Psoas muscle (tissue), 8 donors: ENCODE data around the gene SBF2. TPM values are rescaled to one million over a fixed set of nuclear protein-coding genes. Genes with fewer than 3 reads are reported as not detected.

Experiments
- ATAC-seq, 4 donors: fragments of 200-7000 bp; cut with Tn5 transposase; one replicate each; pipeline ENCODE4 v1.9.1; 2020; ENCODE audit warnings: moderate library complexity in 3 of 4, mild to moderate bottlenecking in 2 of 4
- DNase-seq, 2 donors: peaks; one replicate each; pipeline ENCODE4 v3.0.0-alpha.2; 2020
- H3K27ac ChIP-seq: fragments of 200-600 bp; one replicate; pipeline ENCODE4 v1.8.0; 2022
- H3K27me3 ChIP-seq, 3 donors: fragments of 200-600 bp in 1 of 3; one replicate each; pipeline versions ENCODE4 v1.6.1 to v1.8.0; 2013 to 2022; ENCODE audit warnings: low read length in 2 of 3, mild to moderate bottlenecking in 2 of 3, moderate library complexity in 1 of 3; ENCODE audit not compliant: insufficient read depth in 3 of 3
- H3K36me3 ChIP-seq, 2 donors: fragments of 200-600 bp in 1 of 2; one replicate each; pipeline versions ENCODE4 v1.6.1 to v1.8.0; 2013 to 2022; ENCODE audit warnings: low read depth in 1 of 2, mild to moderate bottlenecking in 1 of 2, moderate library complexity in 1 of 2; ENCODE audit not compliant: insufficient read depth in 1 of 2
- H3K4me1 ChIP-seq: fragments of 200-600 bp; one replicate; pipeline ENCODE4 v1.8.0; 2022
- H3K4me3 ChIP-seq: fragments of 200-600 bp; one replicate; pipeline ENCODE4 v1.8.0; 2022; ENCODE audit warnings: mild to moderate bottlenecking
- H3K9me3 ChIP-seq: fragments of 200-600 bp; one replicate; pipeline ENCODE4 v1.8.0; 2022
- WGBS, 3 donors: extraction: QIAGEN DNeasy Blood & Tissue Kit; methylation state at CpG; one replicate each; pipeline versions ENCODE4 v1.1.6 to v1.1.7; 2013; 5-methylcytosine and 5-hydroxymethylcytosine counted together
- intact Hi-C, 2 donors: fragments of 100-400 bp; cut with DNase I; formaldehyde crosslinking; loops; one replicate each; pipeline versions ENCODE4 v1.11.0 to v1.14.2; 2022
- polyA plus RNA-seq, 3 donors: library from polyadenylated mRNA; stranded (reverse); fragments of 200-250 nt; gene quantifications; one replicate each; pipeline ENCODE4 v1.2.3, GENCODE V29; 2013
- total RNA-seq, 4 donors: library from RNA; stranded (reverse); fragmentation: NEBNext Ultra II Directional in 2 of 4; extraction: Animal tissue kit (Norgen Biotek cat#: 25700) in 2 of 4; gene quantifications; one replicate each; pipeline versions ENCODE4 v1.2.1 to v1.2.4, GENCODE V29; 2021 to 2023
- TF ChIP-seq, protein P1 (sequence below): fragments of 200-600 bp; IDR thresholded peaks from one replicate; pipeline ENCODE4 v1.8.0; 2022; ENCODE audit warnings: antibody characterized with exemption
- donor health status: healthy with polysubstance abuse.
- donor health status: DM: no; HTN: no; CAD: no; lungs with moderate emphysema.
- donor health status: Bipolar disorder and iron deficiency.
- donor health status: healthy.
- donor health status: DM: yes; HTN: yes; CAD: no.
- donor health status: DM: no; HTN: no; CAD: no.
- donor health status: DM: no; HTN: no; CAD: no.
- donor health status: DM: yes; HTN: yes; CAD: no.

Gene SBF2
- total and polyA plus RNA-seq, 7 donors = 3.3 to 12.6 (median 10.6) TPM

DNA sequence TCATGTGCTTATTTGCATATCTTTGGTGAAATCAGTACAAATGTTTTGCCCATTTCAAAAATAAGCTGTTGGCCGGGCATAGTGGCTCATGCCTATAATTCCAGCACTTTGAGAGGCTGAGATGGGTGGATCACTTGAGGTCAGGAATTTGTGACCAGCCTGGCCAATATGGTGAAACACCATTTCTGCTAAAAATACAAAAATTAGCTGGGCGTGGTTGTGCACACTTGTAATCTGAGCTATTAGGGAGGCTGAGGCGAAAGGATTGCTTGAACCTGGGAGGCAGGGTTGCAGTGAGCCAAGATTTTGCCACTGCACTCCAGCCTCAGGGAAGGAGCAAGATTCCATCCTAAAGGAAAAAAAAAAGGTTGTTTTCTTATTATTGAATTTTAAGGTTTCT, 494.1 kb downstream of the SBF2 start:
- TF ChIP-seq, protein P1, sequence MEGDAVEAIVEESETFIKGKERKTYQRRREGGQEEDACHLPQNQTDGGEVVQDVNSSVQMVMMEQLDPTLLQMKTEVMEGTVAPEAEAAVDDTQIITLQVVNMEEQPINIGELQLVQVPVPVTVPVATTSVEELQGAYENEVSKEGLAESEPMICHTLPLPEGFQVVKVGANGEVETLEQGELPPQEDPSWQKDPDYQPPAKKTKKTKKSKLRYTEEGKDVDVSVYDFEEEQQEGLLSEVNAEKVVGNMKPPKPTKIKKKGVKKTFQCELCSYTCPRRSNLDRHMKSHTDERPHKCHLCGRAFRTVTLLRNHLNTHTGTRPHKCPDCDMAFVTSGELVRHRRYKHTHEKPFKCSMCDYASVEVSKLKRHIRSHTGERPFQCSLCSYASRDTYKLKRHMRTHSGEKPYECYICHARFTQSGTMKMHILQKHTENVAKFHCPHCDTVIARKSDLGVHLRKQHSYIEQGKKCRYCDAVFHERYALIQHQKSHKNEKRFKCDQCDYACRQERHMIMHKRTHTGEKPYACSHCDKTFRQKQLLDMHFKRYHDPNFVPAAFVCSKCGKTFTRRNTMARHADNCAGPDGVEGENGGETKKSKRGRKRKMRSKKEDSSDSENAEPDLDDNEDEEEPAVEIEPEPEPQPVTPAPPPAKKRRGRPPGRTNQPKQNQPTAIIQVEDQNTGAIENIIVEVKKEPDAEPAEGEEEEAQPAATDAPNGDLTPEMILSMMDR = no peak
- ATAC-seq = no peak
- WGBS, 3 donors = 80 to 89% (median 85%) methylated on average over 3 of the region's 3 CpGs
- Histone ChIP-seq H3K27me3 (no peaks in the 10 kb centered on the region), H3K36me3 (no peaks in the 10 kb centered on the region), H3K9me3 (no peaks in the 10 kb centered on the region), H3K4me1 (peaks cover 32% of the 10 kb centered on the region), H3K4me3 (no peak overlapping the region), H3K27ac (no peak overlapping the region)
- no peak for DNase-seq
- intact Hi-C loops = loop anchor here in 1 of 2 donors (5.0 kb wide), 1 partner anchor 38 kb away; no protein-coding TSS in a partner anchor

DNA sequence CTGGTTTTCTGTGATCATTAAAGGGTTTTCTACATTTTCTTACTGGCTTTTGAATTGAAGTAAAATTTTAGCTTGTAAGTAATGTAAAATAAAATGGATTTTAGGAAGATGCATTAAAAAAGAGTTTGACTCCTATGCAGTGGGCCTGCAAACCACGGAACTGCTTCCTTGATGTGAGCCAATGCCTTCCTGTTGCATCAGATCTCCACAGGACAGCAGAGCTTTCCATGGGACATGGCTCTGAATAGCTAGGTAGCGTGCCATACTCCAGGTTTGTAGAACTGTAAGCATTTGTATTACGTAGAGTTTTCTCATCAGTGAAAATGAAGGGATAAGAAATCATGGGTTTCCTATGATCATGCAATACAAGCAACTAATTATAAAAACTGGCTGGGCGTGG, 496.7 kb downstream of the SBF2 start:
- Histone ChIP-seq H3K27ac (peak overlapping the region; percentile 17), H3K36me3 (no peaks in the 10 kb centered on the region), H3K9me3 (no peaks in the 10 kb centered on the region), H3K27me3 (no peaks in the 10 kb centered on the region), H3K4me1 (peaks cover 10% of the 10 kb centered on the region), H3K4me3 (no peak overlapping the region)
- TF ChIP-seq, protein P1 = no peak
- no peak for ATAC-seq
- 89 to 96% (median 92%) methylated on average over 4 of the region's 4 CpGs for WGBS, 3 donors
- intact Hi-C loops = loop anchor here in 1 of 2 donors (5.0 kb wide), 1 partner anchor 35 kb away; no protein-coding TSS in a partner anchor
- DNase-seq = no peak

GRCh38 chr11:9796854-9797253, 497.2 kb downstream of the SBF2 start:
- Histone ChIP-seq H3K4me1 (peaks cover 8% of the 10 kb centered on the region), H3K4me3 (no peak overlapping the region), H3K9me3 (no peaks in the 10 kb centered on the region), H3K27me3 (no peaks in the 10 kb centered on the region), H3K36me3 (no peaks in the 10 kb centered on the region), H3K27ac (peak overlapping the region; percentile 17)
- TF ChIP-seq, protein P1 = no peak
- 78 to 87% (median 82%) methylated on average over 5 of the region's 5 CpGs for WGBS, 3 donors
- intact Hi-C loops = loop anchor here in 1 of 2 donors (5.0 kb wide), 1 partner anchor 35 kb away; no protein-coding TSS in a partner anchor
- peak in 1 of 4 donors; percentile 49 for ATAC-seq
- DNase-seq = no peak

DNA sequence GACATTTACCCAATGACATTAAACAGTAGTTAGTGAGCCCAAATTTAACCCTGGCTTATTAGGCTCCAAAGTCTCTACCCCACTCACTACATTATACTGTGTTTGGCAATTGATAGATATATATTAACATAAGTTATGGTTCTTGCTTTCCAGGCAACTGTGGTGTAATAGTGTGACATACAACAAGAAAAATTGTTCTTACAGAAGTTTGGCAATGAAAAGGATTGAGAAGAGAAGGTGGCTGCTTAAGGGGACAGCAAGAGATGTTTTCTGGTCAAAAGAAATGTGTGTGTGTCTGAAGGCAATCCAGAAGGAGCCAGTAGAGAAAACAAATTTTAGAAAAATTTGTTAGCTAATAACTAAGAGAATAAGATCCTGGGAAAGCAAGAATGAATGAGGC, 497.8 kb downstream of the SBF2 start:
- H3K9me3 ChIP-seq = no peaks in the 10 kb centered on the region
- DNase-seq (no peak), ATAC-seq (no peak)
- H3K4me3 ChIP-seq = no peak overlapping the region
- intact Hi-C loops = loop anchor here in 1 of 2 donors (5.0 kb wide), 1 partner anchor 34 kb away; no protein-coding TSS in a partner anchor
- H3K27me3 ChIP-seq = no peaks in the 10 kb centered on the region
- TF ChIP-seq, protein P1 = no peak
- peak overlapping the region; percentile 17 for H3K27ac ChIP-seq
- peaks cover 2% of the 10 kb centered on the region for H3K4me1 ChIP-seq
- H3K36me3 ChIP-seq = no peaks in the 10 kb centered on the region

DNA sequence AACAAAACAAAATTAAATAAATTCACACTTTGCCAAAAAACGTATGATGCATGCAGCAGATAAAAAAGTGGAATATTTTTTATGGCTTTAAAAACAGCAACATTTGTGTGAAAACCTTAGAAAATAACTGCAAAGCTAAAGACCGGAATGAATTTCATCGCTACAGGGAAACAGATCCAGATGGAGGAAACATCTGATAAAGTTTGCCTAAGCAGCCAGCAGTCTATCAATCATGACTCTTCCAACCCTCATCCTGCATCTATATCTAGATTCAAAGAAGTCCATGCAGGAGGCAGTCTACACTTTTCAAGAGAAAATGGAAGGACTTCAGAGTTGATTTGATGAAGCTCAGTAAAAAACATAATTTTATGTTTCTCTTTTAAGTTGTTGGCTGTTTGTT, 503.3 kb downstream of the SBF2 start:
- Histone ChIP-seq H3K4me3 (no peak overlapping the region), H3K27me3 (no peaks in the 10 kb centered on the region), H3K36me3 (peaks cover 0 to 17% of the 10 kb centered on the region in 2 donors), H3K9me3 (no peaks in the 10 kb centered on the region), H3K4me1 (peaks cover 12% of the 10 kb centered on the region), H3K27ac (no peak overlapping the region)
- DNase-seq (no peak), ATAC-seq (no peak)
- intact Hi-C loops = no loop called here
- WGBS, 3 donors = 73 to 79% (median 78%) methylated on average over 3 of the region's 3 CpGs
- TF ChIP-seq, protein P1 = no peak
